RWPE1 (cell line): Measurements from ENCODE around the gene PIK3AP1.

Source experiments
- CTCF ChIA-PET: fragments of 350-600 bp; sonication (Branson Sonifier 250); formaldehyde crosslinking; extraction: SDS; loops from one replicate; lab custom pipeline; 2021; lab: Yijun Ruan, JAX
- POLR2A ChIA-PET: fragments of 400-600 bp; formaldehyde crosslinking; extraction: SDS; loops from one replicate; lab custom pipeline; 2020; ENCODE audit warnings: antibody characterized with exemption; ENCODE audit not compliant: low non-redundant PET; lab: Yijun Ruan, JAX
- DNase-seq: peaks from one replicate; pipeline ENCODE4 v3.0.0; 2012; ENCODE audit warnings: low spot score
- H3K27ac ChIP-seq: fragments of 450-650 bp; 2 replicates; pipeline ENCODE4 v1.5.1; 2017
- CTCF ChIP-seq: fragments of 450-650 bp; conservative IDR thresholded peaks from 2 replicates; pipeline ENCODE4 v1.5.1; 2017; ENCODE audit warnings: low read depth, mild to moderate bottlenecking

Gene PIK3AP1

GRCh38 chr10:96584474-96584873, 135.8 kb downstream of the PIK3AP1 start:
- DNase-seq: no peak
- ChIA-PET CTCF (interaction anchor here (0.6 kb wide), 1 partner anchor 95 kb away, joined by 5 read pairs; no protein-coding TSS in a partner anchor), POLR2A (no interaction called here)
- H3K27ac ChIP-seq: no peak overlapping the region
- TF ChIP-seq CTCF: no peak

- CTCF ChIA-PET: no interaction called here
- H3K27ac ChIP-seq: no peak overlapping the region
- no peak for DNase-seq
- POLR2A ChIA-PET: no interaction called here
- no peak for TF ChIP-seq CTCF
Measured at GRCh38 chr10:96584035-96584434, 136.3 kb downstream of the PIK3AP1 start.

- TF ChIP-seq CTCF: no peak
- DNase-seq: no peak
- H3K27ac ChIP-seq: no peak overlapping the region
- ChIA-PET CTCF (no interaction called here), POLR2A (no interaction called here)
Measured at GRCh38 chr10:96579133-96579532, 141.2 kb downstream of the PIK3AP1 start.

- no peak for TF ChIP-seq CTCF
- H3K27ac ChIP-seq: no peak overlapping the region
- DNase-seq: no peak
- ChIA-PET POLR2A (no interaction called here), CTCF (no interaction called here)
Measured at GRCh38 chr10:96578633-96579032, 141.7 kb downstream of the PIK3AP1 start.

- ChIA-PET CTCF (interaction anchor here (1.1 kb wide), 1 partner anchor 165 kb away, joined by 3 read pairs; no protein-coding TSS in a partner anchor), POLR2A (no interaction called here)
- no peak for DNase-seq
- TF ChIP-seq CTCF: no peak
- no peak overlapping the region for H3K27ac ChIP-seq
Measured at GRCh38 chr10:96578022-96578421, 142.3 kb downstream of the PIK3AP1 start.

- POLR2A ChIA-PET: no interaction called here
- H3K27ac ChIP-seq: no peak overlapping the region
- DNase-seq: no peak
- CTCF ChIA-PET: no interaction called here
- no peak for TF ChIP-seq CTCF
Measured at GRCh38 chr10:96577069-96577468, 143.2 kb downstream of the PIK3AP1 start.
